Spleen (tissue), 11 donors: Measurements from ENCODE around the gene CKM. TPM values are rescaled to one million over a fixed set of nuclear protein-coding genes. Genes with fewer than 3 reads are reported as not detected.
A peak's percentile ranks its signal among the peaks of the same experiment; 100 is the strongest.

Experiments
- DNase-seq: peaks from one replicate; pipeline ENCODE4 v3.0.0-alpha.2; 2020
- H3K27ac ChIP-seq, 8 donors: fragments of 200-600 bp; sonication (generic) in 7 of 8; 1 replicate in 4 of 8; 2 replicates in 4 of 8; pipeline versions ENCODE4 v1.5.0 to v1.8.0; 2016 to 2021; ENCODE audit warnings: inconsistent platforms in 4 of 8, mild to moderate bottlenecking in 4 of 8, moderate library complexity in 1 of 8
- H3K27me3 ChIP-seq, 7 donors: fragments of 200-600 bp; sonication (generic) in 6 of 7; replicated peaks in 1 of 7; 1 replicate in 4 of 7; 2 replicates in 3 of 7; pipeline versions ENCODE4 v1.5.0 to v1.8.0; 2016 to 2021; ENCODE audit warnings: inconsistent platforms in 3 of 7, mild to moderate bottlenecking in 1 of 7
- H3K36me3 ChIP-seq, 6 donors: fragments of 200-600 bp; sonication (generic) in 5 of 6; 1 replicate in 4 of 6; 2 replicates in 2 of 6; pipeline versions ENCODE4 v1.5.0 to v1.8.0; 2016 to 2021; ENCODE audit warnings: inconsistent platforms in 2 of 6
- H3K4me1 ChIP-seq, 6 donors: fragments of 200-600 bp; sonication (generic) in 5 of 6; 1 replicate in 3 of 6; 2 replicates in 3 of 6; pipeline versions ENCODE4 v1.5.0 to v1.8.0; 2016 to 2021; ENCODE audit warnings: inconsistent platforms in 3 of 6
- H3K4me3 ChIP-seq, 8 donors: fragments of 200-600 bp; sonication (generic) in 7 of 8; 1 replicate in 4 of 8; 2 replicates in 4 of 8; pipeline versions ENCODE4 v1.5.0 to v1.8.0; 2016 to 2021; ENCODE audit warnings: inconsistent platforms in 4 of 8, mild to moderate bottlenecking in 4 of 8, moderate library complexity in 2 of 8
- H3K9me3 ChIP-seq, 8 donors: fragments of 200-600 bp; sonication (generic) in 7 of 8; 1 replicate in 4 of 8; 2 replicates in 4 of 8; pipeline versions ENCODE4 v1.5.0 to v1.8.0; 2016 to 2021; ENCODE audit warnings: inconsistent platforms in 4 of 8
- CTCF ChIP-seq, 11 experiments: fragments of 200-600 bp in 7 of 11; fragments of 450-650 bp in 4 of 11; sonication (generic) in 4 of 11; IDR thresholded peaks in 8 of 11; conservative IDR thresholded peaks in 3 of 11; 1 replicate in 7 of 11; 2 replicates in 4 of 11; pipeline versions ENCODE4 v1.4.0 to v1.8.0; 2016 to 2021; ENCODE audit warnings: antibody characterized with exemption in 11 of 11, inconsistent platforms in 4 of 11, mild to moderate bottlenecking in 1 of 11
- POLR2A ChIP-seq, 3 donors: fragments of 450-650 bp; IDR thresholded peaks; one replicate each; pipeline ENCODE4 v1.5.1; 2017; ENCODE audit warnings: antibody characterized with exemption in 3 of 3, mild to moderate bottlenecking in 1 of 3
- POLR2AphosphoS5 ChIP-seq, 3 donors: sonication (generic); formaldehyde crosslinking; IDR thresholded peaks; one replicate each; pipeline ENCODE4 v1.5.1; 2017; ENCODE audit warnings: antibody characterized with exemption in 3 of 3
- WGBS, 5 donors: extraction: QIAGEN DNeasy Blood & Tissue Kit in 3 of 5; methylation state at CpG; one replicate each; pipeline versions ENCODE4 v1.1.5 to v1.1.7; 2013 to 2018; 5-methylcytosine and 5-hydroxymethylcytosine counted together
- intact Hi-C: fragments of 100-400 bp; cut with DNase I; formaldehyde crosslinking; loops from one replicate; pipeline ENCODE4 v1.15.0; 2023; ENCODE audit warnings: low total_unique reads
- polyA plus RNA-seq, 3 donors: library from polyadenylated mRNA; stranded (reverse); fragments of 200-250 nt; gene quantifications; one replicate each; pipeline ENCODE4 v1.2.1, GENCODE V29; 2013
- total RNA-seq, 7 donors: library from RNA; depleted of rRNA in 3 of 7; stranded (reverse); fragments of >200 nt in 3 of 7; fragmentation: NEBNext Ultra II Directional in 4 of 7; extraction: Animal tissue kit (Norgen Biotek cat#: 25700) in 4 of 7; gene quantifications; one replicate each; pipeline versions ENCODE4 v1.1.0 to v1.2.1, GENCODE V29; 2016 to 2021
- donor health status: healthy with polysubstance abuse.
- donor health status: DM: no; HTN: no; CAD: no; lungs with moderate emphysema.
- donor health status: DM: no; HTN: no; CAD: no.
- donor health status: Bipolar disorder and iron deficiency.
- donor health status: healthy.
- donor health status: DM: no; HTN: no; CAD: no.
- donor health status: DM: yes; HTN: yes; CAD: no.

The CKM gene
- total and polyA plus RNA-seq, 10 donors: 0.29 to 4.4 (median 0.62) TPM; not detected in 6

DNA sequence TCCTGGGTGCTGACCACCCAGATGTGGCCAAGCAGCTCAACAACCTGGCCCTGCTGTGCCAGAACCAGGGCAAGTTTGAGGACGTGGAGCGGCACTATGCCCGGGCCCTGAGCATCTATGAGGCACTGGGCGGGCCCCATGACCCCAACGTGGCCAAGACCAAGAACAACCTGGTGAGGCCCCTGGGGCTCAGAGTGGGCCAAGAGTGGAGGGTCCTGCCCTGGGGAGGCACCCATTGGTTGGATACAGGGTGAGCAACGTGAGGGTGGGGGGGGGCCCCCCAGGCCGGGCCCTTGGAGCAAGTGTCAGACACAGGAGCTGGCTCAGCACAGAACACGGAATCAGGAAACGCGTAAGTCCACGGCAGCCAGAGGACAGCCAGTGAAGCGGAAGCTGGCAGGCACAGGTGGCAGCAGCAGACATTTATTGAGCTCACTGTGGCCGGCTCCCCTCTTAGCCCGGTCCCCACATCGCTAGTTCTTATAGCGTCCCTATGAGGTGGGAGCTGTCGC, 26.8 kb upstream of the CKM start:
- Histone ChIP-seq H3K4me1 (no peaks in the 10 kb centered on the region), H3K27me3 (peaks cover 0 to 38% (median 6%) of the 10 kb centered on the region in 7 donors), H3K9me3 (no peaks in the 10 kb centered on the region), H3K36me3 (peaks cover 0 to 46% (median 30%) of the 10 kb centered on the region in 6 donors), H3K27ac (no peak overlapping the region), H3K4me3 (no peak overlapping the region)
- WGBS, 5 donors: 87 to 98% (median 90%) methylated on average over 14 to 17 of the region's 17 CpGs
- TF ChIP-seq CTCF (IDR thresholded peaks at IDR 0.05 in 8 of 11, conservative IDR thresholded peaks at IDR 0.05 in 3 of 11): no peak
- TF ChIP-seq POLR2AphosphoS5 (IDR thresholded peaks at IDR 0.05): no peak
- TF ChIP-seq POLR2A (IDR thresholded peaks at IDR 0.05): no peak
- intact Hi-C loops: no loop called here
- DNase-seq: no peak

DNA sequence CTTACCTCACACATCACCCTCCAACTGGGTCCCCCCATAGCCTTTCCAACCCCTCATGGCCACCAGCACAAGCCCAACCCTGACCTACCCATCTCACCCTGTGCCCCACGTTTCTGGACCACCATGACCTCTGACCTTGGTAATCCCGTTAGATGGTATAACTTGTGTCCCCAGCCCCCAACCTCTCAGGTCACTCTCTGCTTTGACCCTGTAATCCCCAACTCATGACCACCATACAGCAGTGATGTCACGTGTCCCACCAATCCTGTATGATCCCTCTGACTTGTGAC, 26.4 kb upstream of the CKM start:
- Histone ChIP-seq H3K4me3 (no peak overlapping the region), H3K4me1 (no peaks in the 10 kb centered on the region), H3K36me3 (peaks cover 0 to 42% (median 27%) of the 10 kb centered on the region in 6 donors), H3K9me3 (no peaks in the 10 kb centered on the region), H3K27ac (no peak overlapping the region), H3K27me3 (peaks cover 0 to 40% (median 6%) of the 10 kb centered on the region in 7 donors)
- no peak for TF ChIP-seq POLR2AphosphoS5 (IDR thresholded peaks at IDR 0.05)
- TF ChIP-seq POLR2A (IDR thresholded peaks at IDR 0.05): no peak
- no peak for TF ChIP-seq CTCF (IDR thresholded peaks at IDR 0.05 in 8 of 11, conservative IDR thresholded peaks at IDR 0.05 in 3 of 11)
- intact Hi-C loops: no loop called here
- no peak for DNase-seq
- 63 to 79% (median 73%) methylated on average over 3 of the region's 3 CpGs for WGBS, 5 donors

DNA sequence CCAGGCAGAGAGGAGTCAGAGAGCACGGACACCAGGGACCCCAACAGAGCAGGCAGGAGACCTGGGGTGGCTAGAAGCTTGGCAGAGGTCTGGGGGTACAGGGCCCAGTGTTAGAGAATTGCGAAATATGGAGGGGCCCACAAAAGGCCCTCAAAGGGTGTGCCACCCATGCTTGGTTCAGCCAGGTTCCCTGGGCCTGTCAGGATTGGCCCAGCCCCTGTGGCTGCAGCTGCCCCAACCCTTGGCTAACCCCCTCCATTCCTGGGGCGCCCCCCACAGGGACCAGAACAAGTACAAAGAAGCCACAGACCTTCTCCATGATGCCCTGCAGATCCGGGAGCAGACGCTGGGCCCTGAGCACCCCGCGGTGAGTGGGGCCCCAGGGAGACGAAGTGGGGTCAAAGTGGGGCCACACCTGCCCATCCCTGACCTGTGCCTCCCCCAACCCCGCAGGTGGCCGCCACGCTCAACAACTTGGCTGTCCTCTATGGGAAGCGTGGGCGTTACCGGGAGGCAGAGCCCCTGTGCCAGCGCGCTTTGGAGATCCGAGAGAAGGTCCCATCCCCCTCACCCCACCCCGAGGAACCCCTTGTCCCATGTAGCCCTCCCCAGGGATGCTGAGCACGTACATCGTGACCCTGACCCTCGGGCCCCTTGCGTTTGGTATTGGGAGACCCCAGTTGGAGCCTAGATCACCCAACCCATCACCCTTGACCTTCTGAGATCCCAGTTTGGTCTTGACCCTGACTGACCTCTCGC, 25.9 kb upstream of the CKM start:
- DNase-seq: no peak
- Histone ChIP-seq H3K27ac (no peak overlapping the region), H3K27me3 (peaks cover 0 to 40% (median 6%) of the 10 kb centered on the region in 7 donors), H3K4me1 (no peaks in the 10 kb centered on the region), H3K9me3 (no peaks in the 10 kb centered on the region), H3K36me3 (peaks cover 0 to 36% (median 25%) of the 10 kb centered on the region in 6 donors), H3K4me3 (no peak overlapping the region)
- TF ChIP-seq POLR2A (IDR thresholded peaks at IDR 0.05) (no peak), CTCF (IDR thresholded peaks at IDR 0.05 in 8 of 11, conservative IDR thresholded peaks at IDR 0.05 in 3 of 11) (no peak), POLR2AphosphoS5 (IDR thresholded peaks at IDR 0.05) (peak in 1 of 3 donors; percentile 46)
- 74 to 83% (median 81%) methylated on average over 15 to 23 of the region's 23 CpGs for WGBS, 5 donors
- intact Hi-C loops: no loop called here

- peaks cover 0 to 29% (median 20%) of the 10 kb centered on the region in 6 donors for H3K36me3 ChIP-seq
- H3K27me3 ChIP-seq: peaks cover 0 to 46% (median 6%) of the 10 kb centered on the region in 7 donors
- no peak overlapping the region for H3K4me3 ChIP-seq
- no peak for DNase-seq
- intact Hi-C loops: no loop called here
- H3K27ac ChIP-seq: no peak overlapping the region
- no peak for TF ChIP-seq CTCF (IDR thresholded peaks at IDR 0.05 in 8 of 11, conservative IDR thresholded peaks at IDR 0.05 in 3 of 11)
- TF ChIP-seq POLR2A (IDR thresholded peaks at IDR 0.05): no peak
- TF ChIP-seq POLR2AphosphoS5 (IDR thresholded peaks at IDR 0.05): peak in 1 of 3 donors; percentile 30
- 72 to 82% (median 79%) methylated on average over 12 to 25 of the region's 25 CpGs for WGBS, 5 donors
- H3K9me3 ChIP-seq: no peaks in the 10 kb centered on the region
- H3K4me1 ChIP-seq: no peaks in the 10 kb centered on the region
Observed at GRCh38 chr19:45347570-45348366, 25.1 kb upstream of the CKM start.
